IMR-90 (cell line): ENCODE measurements around the gene VPS37C. TPM values are rescaled to one million over a fixed set of nuclear protein-coding genes. Genes with fewer than 3 reads are reported as not detected.

Source experiments
- ATAC-seq: fragments of 200-7000 bp; cut with Tn5 transposase; 2 replicates; pipeline ENCODE4 v1.9.1; 2020; ENCODE audit warnings: low read depth, mild to moderate bottlenecking, moderate library complexity
- BruUV-seq: library from RNA; stranded (reverse); fragments of 400-500 nt; replicated peaks from 2 replicates; lab custom pipeline; 2021; lab: Mats Ljungman, UMichigan
- CTCF ChIA-PET: fragments of 300-600 bp; formaldehyde crosslinking; extraction: SDS; loops from one replicate; lab custom pipeline; 2021; ENCODE audit warnings: antibody characterized with exemption; lab: Yijun Ruan, JAX
- POLR2A ChIA-PET: fragments of 300-600 bp; sonication (Branson Sonifier 250); formaldehyde crosslinking; loops from one replicate; lab custom pipeline; 2022; ENCODE audit warnings: antibody characterized with exemption; ENCODE audit not compliant: unreplicated experiment; lab: Charles Lee
- DNase-seq: peaks from one replicate; pipeline ENCODE4 v3.0.0; 2013
- H2AFZ ChIP-seq: replicated peaks from 2 replicates; pipeline ENCODE3; 2013; ENCODE audit warnings: low read length, mild to moderate bottlenecking; ENCODE audit not compliant: poor library complexity
- H2AK5ac ChIP-seq: 2 replicates; pipeline ENCODE4 v1.6.1; 2013; ENCODE audit warnings: low read depth, low read length, inconsistent platforms
- H2AK9ac ChIP-seq: replicated peaks from 2 replicates; pipeline ENCODE3; 2013; ENCODE audit warnings: mild to moderate bottlenecking, low read depth, low read length, moderate library complexity; ENCODE audit not compliant: poor library complexity
- H2BK120ac ChIP-seq: 2 replicates; pipeline ENCODE4 v1.6.1; 2013; ENCODE audit warnings: low read depth, low read length, inconsistent platforms
- H2BK15ac ChIP-seq: 3 replicates; pipeline ENCODE4 v1.6.1; 2013; ENCODE audit warnings: low read depth, low read length, inconsistent platforms
- H2BK20ac ChIP-seq: 2 replicates; pipeline ENCODE4 v1.6.1; 2013; ENCODE audit warnings: low read depth, mild to moderate bottlenecking, inconsistent platforms, low read length, moderate library complexity
- H2BK5ac ChIP-seq: 2 replicates; pipeline ENCODE4 v1.6.1; 2013; ENCODE audit warnings: mild to moderate bottlenecking, low read depth, low read length, inconsistent platforms; ENCODE audit not compliant: poor library complexity, severe bottlenecking
- H3K14ac ChIP-seq: replicated peaks from 2 replicates; pipeline ENCODE4 v1.6.1; 2013; ENCODE audit warnings: low read depth, low read length, inconsistent platforms
- H3K18ac ChIP-seq: 2 replicates; pipeline ENCODE4 v1.6.1; 2013; ENCODE audit warnings: low read depth, low read length, control low read depth
- H3K23ac ChIP-seq: 2 replicates; pipeline ENCODE4 v1.6.1; 2013; ENCODE audit warnings: low read depth, low read length, inconsistent platforms
- H3K27ac ChIP-seq: 2 replicates; pipeline ENCODE4 v1.5.1; 2013; ENCODE audit warnings: mild to moderate bottlenecking, control low read depth, low read length; ENCODE audit not compliant: insufficient read depth
- H3K27me3 ChIP-seq: 2 replicates; pipeline ENCODE4 v1.6.1; 2013; ENCODE audit warnings: low read length; ENCODE audit not compliant: control insufficient read depth, insufficient read depth
- H3K36me3 ChIP-seq: 2 replicates; pipeline ENCODE4 v1.6.1; 2013; ENCODE audit warnings: low read length, mixed read lengths; ENCODE audit not compliant: control insufficient read depth, insufficient read depth
- H3K4ac ChIP-seq: 2 replicates; pipeline ENCODE4 v1.6.1; 2013; ENCODE audit warnings: low read depth, low read length, inconsistent platforms
- H3K4me1 ChIP-seq: 2 replicates; pipeline ENCODE4 v1.6.1; 2013; ENCODE audit warnings: low read length, mixed read lengths; ENCODE audit not compliant: control insufficient read depth, insufficient read depth
- H3K4me2 ChIP-seq: 2 replicates; pipeline ENCODE4 v1.6.1; 2013; ENCODE audit warnings: low read depth, mild to moderate bottlenecking, control low read depth, low read length, moderate library complexity
- H3K4me3 ChIP-seq: 2 replicates; pipeline ENCODE4 v1.5.1; 2013; ENCODE audit warnings: low read depth, mild to moderate bottlenecking, control low read depth, low read length, moderate library complexity; ENCODE audit not compliant: insufficient read depth
- H3K56ac ChIP-seq: 2 replicates; pipeline ENCODE4 v1.6.1; 2013; ENCODE audit warnings: low read length, inconsistent platforms; ENCODE audit not compliant: insufficient read depth; ENCODE audit errors: extremely low read depth
- H3K79me1 ChIP-seq, 2 experiments: 2 replicates each; pipeline ENCODE4 v1.6.1; 2013; ENCODE audit warnings: low read length in 2 of 2, inconsistent platforms in 1 of 2, low read depth in 1 of 2
- H3K9ac ChIP-seq: 2 replicates; pipeline ENCODE4 v1.6.1; 2013; ENCODE audit warnings: low read depth, low read length, control low read depth
- H3K9me1 ChIP-seq: 2 replicates; pipeline ENCODE4 v1.6.1; 2013; ENCODE audit warnings: low read length, inconsistent platforms; ENCODE audit not compliant: insufficient read depth
- H3K9me3 ChIP-seq: 2 replicates; pipeline ENCODE4 v1.6.1; 2013; ENCODE audit warnings: low read length; ENCODE audit not compliant: control insufficient read depth, insufficient read depth
- H4K20me1 ChIP-seq: 2 replicates; pipeline ENCODE4 v1.6.1; 2013; ENCODE audit warnings: low read length, inconsistent platforms; ENCODE audit not compliant: insufficient read depth
- H4K5ac ChIP-seq: 2 replicates; pipeline ENCODE4 v1.6.1; 2013; ENCODE audit warnings: mild to moderate bottlenecking, low read depth, low read length, control low read depth
- H4K8ac ChIP-seq, 2 experiments: 2 replicates each; pipeline ENCODE4 v1.6.1; 2013; ENCODE audit warnings: low read depth in 2 of 2, low read length in 2 of 2, control low read depth in 1 of 2, inconsistent platforms in 1 of 2
- H4K91ac ChIP-seq: 2 replicates; pipeline ENCODE4 v1.6.1; 2013; ENCODE audit warnings: low read depth, low read length, inconsistent platforms; ENCODE audit not compliant: insufficient read depth
- BHLHE40 ChIP-seq: fragments of 150-350 bp; IDR thresholded peaks from 2 replicates; pipeline ENCODE4 v1.6.1; 2016; ENCODE audit warnings: mild to moderate bottlenecking, low read depth, low read length
- CEBPB ChIP-seq: IDR thresholded peaks from 2 replicates; pipeline ENCODE4 v1.6.1; 2012; ENCODE audit warnings: low read depth, low read length, improper control_type of control experiment
- CHD1 ChIP-seq: IDR thresholded peaks from 2 replicates; pipeline ENCODE4 v1.6.1; 2012; ENCODE audit warnings: low read depth, low read length, improper control_type of control experiment
- FOS ChIP-seq: fragments of 150-350 bp; IDR thresholded peaks from 2 replicates; pipeline ENCODE4 v1.6.1; 2016; ENCODE audit warnings: low read depth, low read length
- MAFK ChIP-seq: IDR thresholded peaks from 2 replicates; pipeline ENCODE4 v1.6.1; 2012; ENCODE audit warnings: low read depth, low read length, improper control_type of control experiment
- MXI1 ChIP-seq: IDR thresholded peaks from 2 replicates; pipeline ENCODE4 v1.6.1; 2012; ENCODE audit warnings: low read depth, mild to moderate bottlenecking, low read length, moderate library complexity, borderline replicate concordance
- NFE2L2 ChIP-seq: fragments of 150-350 bp; IDR thresholded peaks from 2 replicates; pipeline ENCODE4 v1.6.1; 2016; ENCODE audit warnings: low read depth, mild to moderate bottlenecking, low read length
- POLR2A ChIP-seq: IDR thresholded peaks from 2 replicates; pipeline ENCODE4 v1.6.1; 2012; ENCODE audit warnings: mild to moderate bottlenecking, low read depth, low read length
- RAD21 ChIP-seq: IDR thresholded peaks from 2 replicates; pipeline ENCODE4 v1.6.1; 2012; ENCODE audit warnings: low read length, improper control_type of control experiment
- RCOR1 ChIP-seq: IDR thresholded peaks from 2 replicates; pipeline ENCODE4 v1.6.1; 2012; ENCODE audit warnings: mild to moderate bottlenecking, low read length, improper control_type of control experiment; ENCODE audit not compliant: insufficient replicate concordance
- SMC3 ChIP-seq: fragments of 150-350 bp; IDR thresholded peaks from 2 replicates; pipeline ENCODE4 v1.6.1; 2016; ENCODE audit warnings: low read depth, mild to moderate bottlenecking, antibody characterized with exemption, low read length, moderate library complexity
- WGBS, 2 experiments: methylation state at CpG; one replicate each; pipeline versions ENCODE4 v1.1.5 to v1.1.7; 2013; ENCODE audit warnings: missing lambda C conversion rate in 2 of 2; ENCODE audit not compliant: insufficient read length in 1 of 2; ENCODE audit errors: extremely low coverage in 2 of 2; 5-methylcytosine and 5-hydroxymethylcytosine counted together
- dilution Hi-C: fragments of 300-500 bp; cut with HindIII; formaldehyde crosslinking; loops from one replicate; pipeline ENCODE4 v1.14.3; 2018; ENCODE audit warnings: low sequenced_read_pairs; ENCODE audit not compliant: unreplicated experiment
- in situ Hi-C: fragments of 300-500 bp; cut with MboI; formaldehyde crosslinking; loops from 3 replicates; pipeline ENCODE4 v1.14.3; 2019; ENCODE audit warnings: low sequenced_read_pairs, inconsistent platforms, mixed read lengths
- intact Hi-C: fragments of 100-400 bp; cut with micrococcal nuclease; formaldehyde crosslinking; loops from 2 replicates; pipeline ENCODE4 v1.10.0; 2022
- polyA plus RNA-seq, 3 experiments: library from polyadenylated mRNA; depleted of rRNA; stranded (reverse); fragments of >200 nt; gene quantifications; 2 replicates each; pipeline ENCODE4 v1.2.3, GENCODE V29; 2012; ENCODE audit warnings: low replicate concordance in 1 of 3
- total RNA-seq: library from RNA; depleted of rRNA; stranded (reverse); fragments of >200 nt; gene quantifications from 2 replicates; pipeline ENCODE4 v1.2.3, GENCODE V29; 2012
- TF ChIP-seq, protein P1 (sequence below): fragments of 150-350 bp; IDR thresholded peaks from 2 replicates; pipeline ENCODE4 v1.6.1; 2016; ENCODE audit warnings: low read depth, mild to moderate bottlenecking, low read length, moderate library complexity, borderline replicate concordance
- TF ChIP-seq, protein P2 (sequence below): conservative IDR thresholded peaks from 2 replicates; pipeline ENCODE4 v1.5.1; 2012; ENCODE audit warnings: mild to moderate bottlenecking, low read depth, low read length, improper control_type of control experiment
- TF ChIP-seq, protein P3 (sequence below): fragments of 150-350 bp; IDR thresholded peaks from 2 replicates; pipeline ENCODE4 v1.6.1; 2017; ENCODE audit warnings: mild to moderate bottlenecking, antibody characterized with exemption, low read length, low read depth

Gene VPS37C
- total and polyA plus RNA-seq, 2 of the 4 experiments (the other 2 are of a cell fraction): 3.2 to 13.2 TPM

DNA sequence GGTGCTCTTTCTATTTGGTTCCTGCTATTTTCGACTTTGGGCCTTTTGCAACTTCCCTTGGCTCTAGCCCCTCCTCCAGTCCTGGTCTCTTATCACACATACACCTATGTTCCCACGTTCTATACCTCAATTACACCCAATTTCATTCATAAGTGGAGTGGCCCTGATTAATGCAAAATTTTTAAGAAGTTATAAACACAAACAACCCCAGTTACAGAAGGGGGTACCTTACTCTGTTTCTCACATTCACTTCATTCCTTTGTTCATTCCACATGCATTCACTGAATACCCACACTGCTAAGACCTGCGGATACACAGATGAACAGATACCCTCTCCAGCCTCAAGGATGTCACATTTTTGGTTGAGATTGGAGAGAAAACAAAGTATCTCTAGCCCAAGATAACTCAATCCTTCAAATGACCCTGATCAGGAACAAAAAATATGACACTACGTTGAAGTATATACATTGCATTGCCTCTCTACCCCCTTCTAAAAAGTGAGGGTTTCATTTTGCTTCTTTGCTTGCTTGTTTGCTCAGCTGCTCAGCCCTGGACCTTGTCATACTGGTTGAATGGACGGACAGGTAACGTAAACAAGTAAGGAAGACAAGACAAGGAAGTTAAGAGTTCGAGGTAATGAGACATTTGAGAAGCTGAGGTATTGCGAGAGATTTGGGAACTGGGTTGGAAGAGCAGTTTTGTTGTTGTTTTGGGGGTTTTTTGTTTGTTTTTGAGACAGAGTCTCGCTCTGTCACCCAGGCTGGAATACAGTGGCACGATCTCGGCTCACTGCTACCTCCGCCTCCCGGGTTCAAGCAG is 3.6 kb upstream of the VPS37C start:
- no peak overlapping the region for H4K5ac ChIP-seq
- H2BK15ac ChIP-seq: no peak overlapping the region
- POLR2A ChIA-PET: no interaction called here
- ATAC-seq (no peak), DNase-seq (no peak)
- H2BK20ac ChIP-seq: no peak overlapping the region
- H3K4ac ChIP-seq: no peak overlapping the region
- no peak overlapping the region for H2BK5ac ChIP-seq
- H3K9me1 ChIP-seq: peaks cover 13% of the 10 kb centered on the region
- no peak overlapping the region for H3K4me3 ChIP-seq
- H2AFZ ChIP-seq: no peak overlapping the region
- peaks cover 12 to 22% of the 10 kb centered on the region in 2 experiments for H3K79me1 ChIP-seq
- H3K27ac ChIP-seq: no peak overlapping the region
- no peak overlapping the region for H4K91ac ChIP-seq
- no peak overlapping the region for H2AK5ac ChIP-seq
- no peak overlapping the region for H2AK9ac ChIP-seq
- no TSS peak for BruUV-seq
- WGBS, 2 experiments: 51 to 100% methylated on average over 1 to 5 of the region's 13 CpGs
- no peak overlapping the region for H3K18ac ChIP-seq
- dilution Hi-C loops: no loop called here
- peaks cover 3% of the 10 kb centered on the region; the same call in 1 of the 2 replicates for H3K4me1 ChIP-seq
- H3K9me3 ChIP-seq: no peaks in the 10 kb centered on the region; the same call in 1 of the 2 replicates
- H3K14ac ChIP-seq: no peak overlapping the region
- no peak overlapping the region for H3K56ac ChIP-seq
- intact Hi-C loops: no loop called here
- CTCF ChIA-PET: no interaction called here
- H2BK120ac ChIP-seq: no peak overlapping the region
- no peak overlapping the region for H4K8ac ChIP-seq
- no peaks in the 10 kb centered on the region for H4K20me1 ChIP-seq
- in situ Hi-C loops: no loop called here
- H3K27me3 ChIP-seq: peaks cover 6% of the 10 kb centered on the region; the same call in 1 of the 2 replicates
- no peak overlapping the region for H3K9ac ChIP-seq
- H3K36me3 ChIP-seq: no peaks in the 10 kb centered on the region
- no peak overlapping the region for H3K23ac ChIP-seq
- no peak for TF ChIP-seq NFE2L2
- TF ChIP-seq CEBPB: no peak
- TF ChIP-seq FOS: no peak
- TF ChIP-seq BHLHE40: no peak
- TF ChIP-seq, protein P1, sequence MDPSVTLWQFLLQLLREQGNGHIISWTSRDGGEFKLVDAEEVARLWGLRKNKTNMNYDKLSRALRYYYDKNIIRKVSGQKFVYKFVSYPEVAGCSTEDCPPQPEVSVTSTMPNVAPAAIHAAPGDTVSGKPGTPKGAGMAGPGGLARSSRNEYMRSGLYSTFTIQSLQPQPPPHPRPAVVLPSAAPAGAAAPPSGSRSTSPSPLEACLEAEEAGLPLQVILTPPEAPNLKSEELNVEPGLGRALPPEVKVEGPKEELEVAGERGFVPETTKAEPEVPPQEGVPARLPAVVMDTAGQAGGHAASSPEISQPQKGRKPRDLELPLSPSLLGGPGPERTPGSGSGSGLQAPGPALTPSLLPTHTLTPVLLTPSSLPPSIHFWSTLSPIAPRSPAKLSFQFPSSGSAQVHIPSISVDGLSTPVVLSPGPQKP: no peak
- TF ChIP-seq CHD1: no peak
- TF ChIP-seq MAFK: no peak
- TF ChIP-seq RCOR1: no peak
- TF ChIP-seq, protein P2, sequence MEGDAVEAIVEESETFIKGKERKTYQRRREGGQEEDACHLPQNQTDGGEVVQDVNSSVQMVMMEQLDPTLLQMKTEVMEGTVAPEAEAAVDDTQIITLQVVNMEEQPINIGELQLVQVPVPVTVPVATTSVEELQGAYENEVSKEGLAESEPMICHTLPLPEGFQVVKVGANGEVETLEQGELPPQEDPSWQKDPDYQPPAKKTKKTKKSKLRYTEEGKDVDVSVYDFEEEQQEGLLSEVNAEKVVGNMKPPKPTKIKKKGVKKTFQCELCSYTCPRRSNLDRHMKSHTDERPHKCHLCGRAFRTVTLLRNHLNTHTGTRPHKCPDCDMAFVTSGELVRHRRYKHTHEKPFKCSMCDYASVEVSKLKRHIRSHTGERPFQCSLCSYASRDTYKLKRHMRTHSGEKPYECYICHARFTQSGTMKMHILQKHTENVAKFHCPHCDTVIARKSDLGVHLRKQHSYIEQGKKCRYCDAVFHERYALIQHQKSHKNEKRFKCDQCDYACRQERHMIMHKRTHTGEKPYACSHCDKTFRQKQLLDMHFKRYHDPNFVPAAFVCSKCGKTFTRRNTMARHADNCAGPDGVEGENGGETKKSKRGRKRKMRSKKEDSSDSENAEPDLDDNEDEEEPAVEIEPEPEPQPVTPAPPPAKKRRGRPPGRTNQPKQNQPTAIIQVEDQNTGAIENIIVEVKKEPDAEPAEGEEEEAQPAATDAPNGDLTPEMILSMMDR: no peak
- no peak for TF ChIP-seq MXI1
- TF ChIP-seq POLR2A: no peak
- no peak for TF ChIP-seq SMC3
- TF ChIP-seq, protein P3, sequence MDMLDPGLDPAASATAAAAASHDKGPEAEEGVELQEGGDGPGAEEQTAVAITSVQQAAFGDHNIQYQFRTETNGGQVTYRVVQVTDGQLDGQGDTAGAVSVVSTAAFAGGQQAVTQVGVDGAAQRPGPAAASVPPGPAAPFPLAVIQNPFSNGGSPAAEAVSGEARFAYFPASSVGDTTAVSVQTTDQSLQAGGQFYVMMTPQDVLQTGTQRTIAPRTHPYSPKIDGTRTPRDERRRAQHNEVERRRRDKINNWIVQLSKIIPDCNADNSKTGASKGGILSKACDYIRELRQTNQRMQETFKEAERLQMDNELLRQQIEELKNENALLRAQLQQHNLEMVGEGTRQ: no peak
- no peak for TF ChIP-seq RAD21
- H3K4me2 ChIP-seq: no peak overlapping the region
